GM12891 (cell line): ENCODE measurements around the gene HES5.

Experiments
- POLR2A ChIP-seq: IDR thresholded peaks from 2 replicates; pipeline ENCODE4 v1.6.1; 2011; ENCODE audit warnings: low read depth, low read length, control low read depth
- POLR2AphosphoS5 ChIP-seq: IDR thresholded peaks from 2 replicates; pipeline ENCODE4 v1.6.1; 2011; ENCODE audit warnings: low read depth, low read length, control low read depth
- POU2F2 ChIP-seq: IDR thresholded peaks from 2 replicates; pipeline ENCODE4 v1.6.1; 2011; ENCODE audit warnings: low read depth, mild to moderate bottlenecking, control low read depth, low read length, moderate library complexity
- SPI1 ChIP-seq: IDR thresholded peaks from 2 replicates; pipeline ENCODE4 v1.6.1; 2011; ENCODE audit warnings: low read depth, low read length, control low read depth
- TAF1 ChIP-seq: IDR thresholded peaks from 2 replicates; pipeline ENCODE4 v1.6.1; 2011; ENCODE audit warnings: low read depth, low read length, control low read depth

DNA sequence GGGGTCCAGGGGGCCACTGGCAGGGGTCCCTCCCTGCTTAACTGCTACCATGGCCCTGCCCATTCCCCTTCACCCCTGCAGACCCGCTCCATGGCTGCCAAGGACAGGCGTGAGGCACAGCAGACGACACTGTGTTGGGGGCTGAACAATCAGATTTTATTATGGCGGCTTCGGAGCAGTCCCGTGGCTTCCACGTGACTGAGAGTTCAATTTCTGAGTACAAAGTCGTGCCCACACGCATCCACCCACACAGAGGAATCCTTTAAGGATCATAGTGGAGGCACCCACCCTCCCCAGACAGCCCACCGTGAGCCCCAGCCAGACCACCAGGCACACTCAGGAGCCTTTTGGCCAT is 1.5 kb downstream of the HES5 start:
- TF ChIP-seq POLR2AphosphoS5 (no peak), POLR2A (no peak), TAF1 (no peak), SPI1 (no peak), POU2F2 (no peak)
